Measurements from ENCODE around the gene SETD6. TPM values are rescaled to one million over a fixed set of nuclear protein-coding genes. Genes with fewer than 3 reads are reported as not detected.

Gene SETD6
- total RNA-seq, 2 experiments from 2014 or later = 13.8 to 15.1 TPM

DNA sequence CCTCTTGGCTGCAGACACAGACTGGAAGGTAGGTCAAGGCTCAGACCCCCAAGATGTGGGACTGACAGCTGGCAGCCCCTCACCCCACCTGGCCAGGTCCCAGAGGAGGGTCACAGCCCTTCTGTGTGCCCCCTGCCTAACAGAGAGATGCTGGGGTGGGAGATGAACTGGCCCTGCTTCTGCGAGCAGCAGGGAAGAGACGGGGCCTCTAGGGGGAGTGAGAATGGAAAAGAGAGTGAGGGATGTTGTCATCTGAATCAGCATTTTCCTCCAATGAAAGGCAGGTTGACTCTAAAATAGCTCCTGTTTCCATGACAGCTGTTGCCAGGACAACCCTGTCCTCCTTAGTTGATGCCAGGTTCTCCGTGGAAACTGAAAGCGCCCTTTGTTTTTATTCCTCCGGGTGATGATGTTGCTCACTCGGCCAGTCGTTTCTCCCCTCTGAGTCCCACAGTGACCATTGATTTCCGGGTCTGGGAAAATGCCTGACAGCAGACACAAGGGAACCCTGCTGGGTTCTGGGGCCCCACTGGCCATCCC is 20.3 kb upstream of the SETD6 start:
- no peaks in the 10 kb centered on the region for H3K27me3 Mint-ChIP-seq
- ATAC-seq = peak; percentile 76
- peak overlapping the region; percentile 37 for H3K27ac Mint-ChIP-seq
- intact Hi-C loops (cut with DNase I, micrococcal nuclease) = loop anchor here in 1 of 2 experiments (1.0 to 2.0 kb wide), 3 partner anchors 102 to 261 kb away; partner anchors contain the start of genes GINS3 and GOT2
- H3K4me1 Mint-ChIP-seq = peaks cover 19% of the 10 kb centered on the region
- H3K36me3 Mint-ChIP-seq (ENCODE audit: low read depth) = no peaks in the 10 kb centered on the region
- H3K4me3 Mint-ChIP-seq = peak overlapping the region; percentile 17
- peak; percentile 91 for DNase-seq
- CTCF ChIA-PET = interaction anchor here (0.6 to 5.9 kb wide), 10 partner anchors 11 to 300 kb away, joined by 3 to 45 read pairs (median 3); partner anchors contain the start of gene GINS3
- H3K9me3 Mint-ChIP-seq (ENCODE audit: low read depth) = no peaks in the 10 kb centered on the region
- POLR2A ChIA-PET = no interaction called here

DNA sequence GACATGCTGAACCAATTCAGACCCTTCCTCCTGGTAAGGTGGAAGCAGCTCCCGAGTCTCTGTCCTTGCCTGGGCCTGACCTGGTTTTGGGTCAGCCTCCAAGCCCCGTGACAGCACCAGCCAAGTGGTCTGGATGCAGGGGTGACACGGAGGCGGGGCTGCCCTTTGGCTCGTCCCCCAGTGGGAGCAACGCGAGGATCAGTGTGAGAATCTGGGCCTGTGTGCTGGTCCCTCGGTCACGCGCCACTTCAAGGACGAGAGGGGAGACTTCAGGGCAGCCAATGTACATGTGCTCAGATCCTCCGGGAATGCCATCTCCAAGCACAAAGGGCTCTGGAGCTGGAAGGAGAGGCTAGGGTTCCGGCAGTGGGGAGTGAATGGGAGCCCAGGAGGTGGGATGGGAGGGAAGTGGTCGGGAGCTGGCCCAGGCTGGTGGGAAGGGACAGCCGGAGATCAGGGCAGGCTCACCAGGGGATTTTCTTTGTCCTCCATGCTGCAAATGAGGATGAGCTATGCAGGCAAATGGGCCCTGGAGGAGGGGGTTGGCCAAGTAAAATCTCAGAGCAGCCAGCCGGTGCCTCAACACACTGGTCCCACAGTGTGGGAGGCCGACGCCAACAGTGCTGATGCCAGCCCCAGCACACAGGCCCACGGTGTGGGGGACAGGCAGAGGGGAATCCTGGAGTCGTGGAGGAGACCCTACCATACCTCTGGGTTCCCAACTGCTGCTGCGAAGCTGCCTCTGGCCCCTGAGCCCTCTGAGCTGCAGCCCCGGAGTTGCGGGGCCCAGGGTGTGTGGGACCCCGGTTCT is 19.6 kb upstream of the SETD6 start:
- POLR2A ChIA-PET = no interaction called here
- H3K27ac Mint-ChIP-seq = peak overlapping the region; percentile 37

GRCh38 chr16:58497468-58497867 is 17.8 kb upstream of the SETD6 start:
- no peaks in the 10 kb centered on the region for H3K9me3 Mint-ChIP-seq (ENCODE audit: low read depth)
- peaks cover 28% of the 10 kb centered on the region for H3K4me1 Mint-ChIP-seq
- intact Hi-C loops (cut with DNase I, micrococcal nuclease) = no loop called here
- no peak for DNase-seq
- no peak for ATAC-seq
- ChIA-PET CTCF (interaction anchor here (0.9 kb wide), 1 partner anchor 14 kb away, joined by 3 read pairs; no protein-coding TSS in a partner anchor), POLR2A (no interaction called here)
- no peak overlapping the region for H3K4me3 Mint-ChIP-seq
- H3K27me3 Mint-ChIP-seq = no peaks in the 10 kb centered on the region
- no peaks in the 10 kb centered on the region for H3K36me3 Mint-ChIP-seq (ENCODE audit: low read depth)
- no peak overlapping the region for H3K27ac Mint-ChIP-seq

More for the DNA sequence above, 19.6 kb upstream of the SETD6 start:
- ATAC-seq = no peak
- CTCF ChIA-PET = interaction anchor here (0.6 to 5.9 kb wide), 10 partner anchors 11 to 976 kb away, joined by 3 to 45 read pairs (median 3); partner anchors contain the start of gene GINS3
- DNase-seq = no peak
- Mint-ChIP-seq H3K4me3 (peak overlapping the region; percentile 17), H3K27me3 (no peaks in the 10 kb centered on the region), H3K4me1 (peaks cover 19% of the 10 kb centered on the region), H3K9me3 (ENCODE audit: low read depth) (no peaks in the 10 kb centered on the region), H3K36me3 (ENCODE audit: low read depth) (no peaks in the 10 kb centered on the region)
- intact Hi-C loops (cut with DNase I, micrococcal nuclease) = loop anchor here in 1 of 2 experiments (1.0 to 2.0 kb wide), 3 partner anchors 103 to 261 kb away; partner anchors contain the start of genes GINS3 and GOT2

DNA sequence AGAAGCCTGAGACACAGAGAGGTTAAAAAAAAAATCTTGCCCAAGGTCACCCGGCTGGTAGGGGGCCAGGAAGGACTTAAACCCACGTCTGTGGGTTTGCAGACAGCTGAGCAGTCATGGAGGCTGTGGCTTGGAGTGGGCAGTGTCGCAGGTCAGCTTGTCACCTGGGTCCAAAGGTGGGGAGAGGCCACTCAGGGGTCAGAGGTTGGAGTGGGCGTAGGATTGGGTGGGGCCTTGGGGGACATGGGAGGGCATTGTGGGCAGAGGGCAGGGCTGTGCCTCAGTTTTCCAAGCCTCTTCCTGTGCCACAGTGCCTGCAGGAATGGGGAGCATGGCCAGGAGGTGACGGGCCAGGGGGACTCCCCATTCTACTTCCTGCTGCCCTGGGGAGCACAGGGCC is 17.4 kb upstream of the SETD6 start:
- ChIA-PET POLR2A (interaction anchor here (0.6 kb wide), 1 partner anchor 806 kb away, joined by 3 read pairs; no protein-coding TSS in a partner anchor), CTCF (no interaction called here)
- ATAC-seq (no peak), DNase-seq (no peak)
- H3K27ac Mint-ChIP-seq = no peak overlapping the region
- H3K9me3 Mint-ChIP-seq (ENCODE audit: low read depth) = no peaks in the 10 kb centered on the region
- H3K27me3 Mint-ChIP-seq = no peaks in the 10 kb centered on the region
- intact Hi-C loops (cut with DNase I, micrococcal nuclease) = no loop called here
- H3K4me1 Mint-ChIP-seq = peaks cover 28% of the 10 kb centered on the region
- no peak overlapping the region for H3K4me3 Mint-ChIP-seq
- no peaks in the 10 kb centered on the region for H3K36me3 Mint-ChIP-seq (ENCODE audit: low read depth)

DNA sequence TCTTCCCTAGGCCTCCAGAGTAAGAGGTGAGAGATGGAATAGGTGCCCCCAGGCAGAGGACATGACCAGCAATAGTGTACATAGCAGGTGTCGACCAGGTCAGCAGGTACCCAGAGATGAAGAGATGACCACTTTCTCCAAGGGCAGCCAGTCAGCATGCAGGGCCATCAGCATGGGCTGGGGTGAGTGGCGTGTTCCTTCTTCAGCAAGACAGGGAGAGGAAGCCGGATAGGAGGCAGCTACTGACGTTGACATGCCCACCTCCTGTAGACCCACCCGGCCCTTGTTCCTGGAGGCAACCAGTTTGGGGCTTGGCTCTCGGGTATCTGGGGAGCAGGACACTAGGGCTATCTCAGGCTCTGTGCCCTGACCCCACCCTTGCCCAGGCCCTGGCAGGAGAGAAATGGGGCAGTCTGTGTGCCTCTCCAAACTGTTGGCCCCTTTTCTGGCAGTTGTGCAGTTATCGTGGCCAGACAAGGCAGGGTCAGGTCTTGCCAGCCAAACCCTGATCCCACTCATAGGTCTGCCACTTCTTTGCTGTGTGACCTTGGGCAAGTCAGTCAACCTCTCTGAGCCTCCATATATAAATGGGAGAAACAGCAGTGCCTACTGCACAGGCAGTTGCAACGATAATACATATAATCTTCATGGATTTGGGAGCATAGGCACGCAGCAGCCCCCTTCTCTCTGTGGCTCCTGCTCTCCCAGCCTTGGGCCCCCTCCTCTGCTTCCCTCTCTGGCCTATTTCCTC is 16.8 kb upstream of the SETD6 start:
- H3K4me1 Mint-ChIP-seq = peaks cover 28% of the 10 kb centered on the region
- H3K27me3 Mint-ChIP-seq = no peaks in the 10 kb centered on the region
- ATAC-seq (no peak), DNase-seq (no peak)
- H3K27ac Mint-ChIP-seq = no peak overlapping the region
- intact Hi-C loops (cut with DNase I, micrococcal nuclease) = no loop called here
- CTCF ChIA-PET = interaction anchor here (1.9 kb wide), 1 partner anchor 162 kb away, joined by 10 read pairs; no protein-coding TSS in a partner anchor
- no peaks in the 10 kb centered on the region for H3K36me3 Mint-ChIP-seq (ENCODE audit: low read depth)
- H3K4me3 Mint-ChIP-seq = no peak overlapping the region
- no peaks in the 10 kb centered on the region for H3K9me3 Mint-ChIP-seq (ENCODE audit: low read depth)
- POLR2A ChIA-PET = interaction anchor here (0.6 kb wide), 1 partner anchor 806 kb away, joined by 3 read pairs; no protein-coding TSS in a partner anchor

- intact Hi-C loops (cut with DNase I, micrococcal nuclease) = no loop called here
- ChIA-PET POLR2A (no interaction called here), CTCF (interaction anchor here (0.7 to 1.9 kb wide), 4 partner anchors 12 to 257 kb away, joined by 3 to 10 read pairs (median 4); no protein-coding TSS in a partner anchor)
- Mint-ChIP-seq H3K4me1 (peaks cover 28% of the 10 kb centered on the region), H3K36me3 (ENCODE audit: low read depth) (no peaks in the 10 kb centered on the region), H3K4me3 (no peak overlapping the region), H3K27ac (no peak overlapping the region), H3K27me3 (no peaks in the 10 kb centered on the region), H3K9me3 (ENCODE audit: low read depth) (no peaks in the 10 kb centered on the region)
- ATAC-seq = no peak
- no peak for DNase-seq
Observed at GRCh38 chr16:58499092-58499511, 16.2 kb upstream of the SETD6 start.

GRCh38 chr16:58499615-58500351 is 15.5 kb upstream of the SETD6 start, which contains the start of gene NDRG4:
Gene NDRG4 (plus strand): TSS chr16:58500143. CDS start chr16:58500249, 106 bp downstream.
- H3K4me3 Mint-ChIP-seq = peak within 1 kb of the TSS; percentile 68
- H3K27ac Mint-ChIP-seq = no peak within 1 kb of the TSS
- POLR2A ChIA-PET = interaction anchor here (0.6 kb wide), 1 partner anchor 45 kb away, joined by 3 read pairs; no protein-coding TSS in a partner anchor
- intact Hi-C loops (cut with DNase I, micrococcal nuclease) = loop anchor here in 1 of 2 experiments (2.0 kb wide), 1 partner anchor 15 kb away; the partner anchor contains the start of gene SETD6
- no peaks in the 10 kb centered on the region for H3K36me3 Mint-ChIP-seq (ENCODE audit: low read depth)
- no peaks in the 10 kb centered on the region for H3K9me3 Mint-ChIP-seq (ENCODE audit: low read depth)
- DNase-seq (peak; percentile 75), ATAC-seq (peak; percentile 72)
- H3K4me1 Mint-ChIP-seq = peaks cover 28% of the 10 kb centered on the region
- CTCF ChIA-PET = interaction anchor here (0.6 to 1.9 kb wide), 7 partner anchors 12 to 256 kb away, joined by 3 to 10 read pairs (median 4); no protein-coding TSS in a partner anchor
- H3K27me3 Mint-ChIP-seq = no peaks in the 10 kb centered on the region

GRCh38 chr16:58500430-58501241 is 14.7 kb upstream of the SETD6 start:
- POLR2A ChIA-PET = interaction anchor here (0.6 kb wide), 1 partner anchor 46 kb away, joined by 3 read pairs; no protein-coding TSS in a partner anchor
- peaks cover 19% of the 10 kb centered on the region for H3K4me1 Mint-ChIP-seq
- intact Hi-C loops (cut with DNase I, micrococcal nuclease) = loop anchor here in 1 of 2 experiments (2.0 kb wide), 1 partner anchor 14 kb away; the partner anchor contains the start of gene SETD6
- H3K27ac Mint-ChIP-seq = no peak overlapping the region
- DNase-seq (no peak), ATAC-seq (peak; percentile 27)
- H3K27me3 Mint-ChIP-seq = no peaks in the 10 kb centered on the region
- no peaks in the 10 kb centered on the region for H3K9me3 Mint-ChIP-seq (ENCODE audit: low read depth)
- CTCF ChIA-PET = interaction anchor here (0.6 to 2.2 kb wide), 6 partner anchors 85 to 255 kb away, joined by 3 to 10 read pairs (median 4); no protein-coding TSS in a partner anchor
- H3K4me3 Mint-ChIP-seq = peak overlapping the region; percentile 68
- no peaks in the 10 kb centered on the region for H3K36me3 Mint-ChIP-seq (ENCODE audit: low read depth)

DNA sequence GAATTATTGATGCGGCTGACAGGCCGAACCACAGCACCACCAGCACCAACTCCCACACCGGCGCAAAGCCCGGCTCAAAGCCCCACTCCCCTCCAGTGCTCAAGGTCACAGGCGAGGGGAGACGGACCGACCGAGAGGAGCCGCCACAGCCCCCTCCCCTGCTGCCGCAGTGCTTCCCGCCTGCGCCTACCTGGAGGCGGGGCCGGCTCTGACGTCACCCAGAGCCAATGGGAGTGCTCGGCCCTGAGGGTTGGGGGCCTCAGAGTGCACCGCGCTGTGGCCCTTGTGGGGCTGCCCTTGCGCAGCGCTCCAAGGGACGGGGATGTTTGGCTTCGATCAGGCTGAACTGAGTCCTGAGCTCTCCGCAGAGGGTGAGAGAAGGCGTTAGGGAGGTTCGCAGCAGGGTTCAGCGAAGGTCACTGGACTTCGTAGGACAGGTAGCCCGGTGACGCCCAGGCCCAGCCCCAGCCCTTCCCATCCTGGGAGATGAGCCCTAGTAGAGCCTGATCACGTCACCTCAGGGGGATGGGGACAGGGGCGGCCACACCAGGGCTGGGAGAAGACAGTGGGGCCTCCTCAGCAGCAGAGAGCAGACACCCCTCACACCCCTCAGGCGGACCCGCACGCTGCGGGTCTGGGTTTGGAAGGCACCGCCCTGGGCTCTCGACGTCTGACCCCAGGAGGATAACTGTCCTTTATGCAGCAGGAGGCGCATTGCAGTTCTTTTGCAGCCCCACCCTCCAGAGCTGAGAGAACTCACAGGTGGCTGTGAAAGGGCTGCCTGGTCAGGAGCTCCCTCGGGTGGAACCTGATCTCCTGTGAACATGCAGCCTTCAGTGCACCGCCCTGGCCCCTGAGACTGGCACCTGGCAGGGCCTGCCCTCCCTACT is 13.8 kb upstream of the SETD6 start:
- Mint-ChIP-seq H3K36me3 (ENCODE audit: low read depth) (no peaks in the 10 kb centered on the region), H3K9me3 (ENCODE audit: low read depth) (no peaks in the 10 kb centered on the region), H3K4me1 (peaks cover 19% of the 10 kb centered on the region), H3K4me3 (peak overlapping the region; percentile 68), H3K27ac (peak overlapping the region; percentile 75), H3K27me3 (no peaks in the 10 kb centered on the region)
- ATAC-seq (peak; percentile 51), DNase-seq (peak; percentile 75)
- POLR2A ChIA-PET = no interaction called here
- CTCF ChIA-PET = interaction anchor here (0.6 to 2.2 kb wide), 4 partner anchors 8 to 254 kb away, joined by 4 to 10 read pairs (median 6); no protein-coding TSS in a partner anchor
- intact Hi-C loops (cut with DNase I, micrococcal nuclease) = loop anchor here in 1 of 2 experiments (2.0 kb wide), 1 partner anchor 13 kb away; the partner anchor contains the start of gene SETD6

Data from activated CD4-positive, alpha-beta T cell treated with anti-CD3 and anti-CD28 coated beads for 36 hours (primary cell).